ENCODE data around the gene SORBS1. TPM values are rescaled to one million over a fixed set of nuclear protein-coding genes. Genes with fewer than 3 reads are reported as not detected.

The SORBS1 gene
- polyA plus RNA-seq, 1 experiment: 0.40 TPM

GRCh38 chr10:95414016-95414830, 146.9 kb downstream of the SORBS1 start:
- Histone ChIP-seq H3K27ac (ENCODE audit: low read depth, low read length) (no peak overlapping the region), H3K4me3 (ENCODE audit: low read depth, low read length) (no peak overlapping the region), H3K27me3 (ENCODE audit: control insufficient read depth, insufficient read depth, low read length) (peaks cover 2% of the 10 kb centered on the region), H3K9me3 (ENCODE audit: control insufficient read depth, insufficient read depth, low read length) (no peaks in the 10 kb centered on the region; the same call in 1 of the 2 replicates)
- POLR2A ChIA-PET: no interaction called here
- no peak for DNase-seq (ENCODE audit: low read depth, low spot score)
- TF ChIP-seq CTCF (IDR thresholded peaks at IDR 0.05; ENCODE audit: low read depth, low read length): no peak
- CTCF ChIA-PET: no interaction called here

GRCh38 chr10:95413588-95413987, 147.6 kb downstream of the SORBS1 start:
- H3K27me3 ChIP-seq (ENCODE audit: control insufficient read depth, insufficient read depth, low read length): peaks cover 2% of the 10 kb centered on the region
- no peak for TF ChIP-seq CTCF (IDR thresholded peaks at IDR 0.05; ENCODE audit: low read depth, low read length)
- DNase-seq (ENCODE audit: low read depth, low spot score): no peak
- no peaks in the 10 kb centered on the region; the same call in 1 of the 2 replicates for H3K9me3 ChIP-seq (ENCODE audit: control insufficient read depth, insufficient read depth, low read length)
- ChIA-PET POLR2A (no interaction called here), CTCF (interaction anchor here (4.9 kb wide), 1 partner anchor 17 kb away, joined by 28 read pairs; no protein-coding TSS in a partner anchor)
- no peak overlapping the region for H3K27ac ChIP-seq (ENCODE audit: low read depth, low read length)
- H3K4me3 ChIP-seq (ENCODE audit: low read depth, low read length): no peak overlapping the region

- peaks cover 4% of the 10 kb centered on the region for H3K27me3 ChIP-seq (ENCODE audit: control insufficient read depth, insufficient read depth, low read length)
- ChIA-PET CTCF (interaction anchor here (1.5 to 4.9 kb wide), 2 partner anchors 19 to 168 kb away, joined by 3 to 28 read pairs; no protein-coding TSS in a partner anchor), POLR2A (no interaction called here)
- DNase-seq (ENCODE audit: low read depth, low spot score): no peak
- no peak overlapping the region for H3K4me3 ChIP-seq (ENCODE audit: low read depth, low read length)
- TF ChIP-seq CTCF (IDR thresholded peaks at IDR 0.05; ENCODE audit: low read depth, low read length): no peak
- H3K9me3 ChIP-seq (ENCODE audit: control insufficient read depth, insufficient read depth, low read length): no peaks in the 10 kb centered on the region; the same call in 1 of the 2 replicates
- no peak overlapping the region for H3K27ac ChIP-seq (ENCODE audit: low read depth, low read length)
Measured at GRCh38 chr10:95411635-95412034, 149.5 kb downstream of the SORBS1 start.

- H3K4me3 ChIP-seq (ENCODE audit: low read depth, low read length): no peak overlapping the region
- peaks cover 2% of the 10 kb centered on the region for H3K27me3 ChIP-seq (ENCODE audit: control insufficient read depth, insufficient read depth, low read length)
- H3K9me3 ChIP-seq (ENCODE audit: control insufficient read depth, insufficient read depth, low read length): no peaks in the 10 kb centered on the region
- ChIA-PET POLR2A (interaction anchor here (0.7 kb wide), 1 partner anchor 76 kb away, joined by 6 read pairs; no protein-coding TSS in a partner anchor), CTCF (interaction anchor here (0.7 to 4.9 kb wide), 3 partner anchors 20 to 191 kb away, joined by 3 to 28 read pairs (median 3); no protein-coding TSS in a partner anchor)
- TF ChIP-seq CTCF (IDR thresholded peaks at IDR 0.05; ENCODE audit: low read depth, low read length): no peak
- no peak for DNase-seq (ENCODE audit: low read depth, low spot score)
- H3K27ac ChIP-seq (ENCODE audit: low read depth, low read length): no peak overlapping the region
Measured at GRCh38 chr10:95408983-95409873, 151.9 kb downstream of the SORBS1 start.
